ENCODE results near the gene MINDY4.
"Not testable (repeated sequence)": the region's sequence is repeated elsewhere in the genome, so short reads cannot be mapped to it uniquely, and the experiment has no call there.

The MINDY4 gene

DNA sequence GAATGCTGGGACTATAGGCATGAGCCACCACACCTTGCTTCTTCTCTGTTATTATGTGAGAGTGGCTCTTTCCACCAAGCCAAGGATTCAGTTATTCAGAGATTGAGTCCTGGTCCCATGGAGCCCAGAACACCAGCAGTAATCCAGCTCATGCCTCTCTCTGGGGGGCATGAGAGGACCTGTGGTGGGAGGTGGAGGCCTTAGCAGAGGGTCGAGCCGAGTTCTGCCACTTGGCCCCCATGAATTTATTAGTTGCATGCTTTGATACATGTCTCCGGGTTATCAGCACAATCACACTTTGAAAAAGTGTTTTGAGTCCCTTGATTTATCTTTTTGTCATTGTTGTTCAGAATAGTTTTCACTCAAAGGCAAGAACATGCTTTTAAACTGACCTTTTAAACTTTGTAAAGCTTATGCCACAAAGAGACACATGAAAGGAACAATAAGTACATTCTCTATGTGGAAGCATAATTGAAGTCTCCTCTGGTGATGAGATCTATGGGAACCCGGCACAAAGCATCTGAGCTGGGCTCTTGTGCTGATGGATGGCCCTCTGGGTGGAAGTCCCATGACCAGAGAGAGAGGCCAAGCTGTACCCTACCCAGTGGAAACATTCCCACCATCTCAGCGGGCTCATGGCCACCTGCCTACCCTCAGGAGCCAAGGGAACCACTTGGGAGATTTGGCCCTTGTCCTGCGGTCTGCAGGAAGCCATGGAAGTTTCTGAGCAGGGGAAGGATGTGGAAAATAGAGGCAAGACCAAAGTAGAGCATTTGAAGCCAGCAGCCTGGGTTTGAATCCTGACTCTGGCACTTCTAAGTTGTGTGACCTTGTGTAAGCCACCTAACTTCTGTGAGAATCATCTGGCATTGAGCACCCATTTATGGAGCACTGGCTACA is 53.9 kb downstream of the MINDY4 start:
- no peak overlapping the region for H3K4me3 Mint-ChIP-seq

DNA sequence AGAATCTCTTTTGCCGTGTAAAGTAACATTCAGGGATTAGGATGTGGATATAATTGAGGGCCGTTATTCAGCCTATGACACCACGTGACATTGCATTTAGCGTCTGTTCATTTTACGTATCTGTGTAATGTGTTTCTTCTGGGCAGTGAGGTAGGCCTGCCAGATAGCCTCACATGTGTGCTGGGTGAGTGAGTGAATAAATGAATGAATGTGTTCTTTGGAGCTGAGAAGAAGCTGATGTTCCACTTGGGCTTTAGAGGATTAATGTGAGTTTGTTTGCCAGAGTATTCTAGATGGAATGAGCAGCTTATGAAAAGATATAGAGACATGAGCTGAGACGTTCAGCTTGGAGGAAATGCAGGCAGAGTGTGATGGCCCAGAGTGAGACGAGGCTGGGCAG is 55.0 kb downstream of the MINDY4 start:
- H3K27me3 Mint-ChIP-seq: peaks cover 20% of the 10 kb centered on the region
- no peak overlapping the region for H3K27ac Mint-ChIP-seq
- no peak for ATAC-seq
- H3K36me3 Mint-ChIP-seq: peaks cover 18% of the 10 kb centered on the region
- H3K4me3 Mint-ChIP-seq: no peak overlapping the region
- H3K9me3 Mint-ChIP-seq: peaks cover 8% of the 10 kb centered on the region
- H3K4me1 Mint-ChIP-seq: no peaks in the 10 kb centered on the region

More for the DNA sequence above, 53.9 kb downstream of the MINDY4 start:
- H3K4me1 Mint-ChIP-seq: no peaks in the 10 kb centered on the region
- ATAC-seq: no peak
- H3K9me3 Mint-ChIP-seq: peaks cover 3% of the 10 kb centered on the region
- H3K27ac Mint-ChIP-seq: no peak overlapping the region
- peaks cover 20% of the 10 kb centered on the region for H3K27me3 Mint-ChIP-seq
- peaks cover 9% of the 10 kb centered on the region for H3K36me3 Mint-ChIP-seq

DNA sequence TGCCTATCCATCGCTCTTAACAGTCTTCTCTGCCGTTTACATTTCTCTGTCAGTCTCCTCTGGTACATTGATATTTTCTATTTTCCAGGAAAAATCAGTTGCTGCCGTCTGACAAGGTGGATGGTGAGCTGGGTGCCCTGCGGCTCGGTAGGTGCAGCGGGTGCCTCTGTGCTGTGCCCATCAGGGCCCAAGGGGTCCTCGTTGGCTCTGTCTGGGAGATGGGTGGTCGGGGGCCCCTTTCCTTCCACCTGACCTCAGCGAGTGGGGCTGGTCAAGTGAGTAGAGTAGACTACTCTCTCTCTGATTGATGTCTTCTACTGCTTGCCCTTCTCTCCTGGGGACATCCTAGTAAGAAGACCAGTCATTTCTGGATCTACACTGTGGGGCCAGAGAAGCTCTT is 57.4 kb downstream of the MINDY4 start:
- Mint-ChIP-seq H3K27ac (no peak overlapping the region), H3K36me3 (peaks cover 35% of the 10 kb centered on the region), H3K4me1 (no peaks in the 10 kb centered on the region), H3K9me3 (peaks cover 17% of the 10 kb centered on the region), H3K4me3 (no peak overlapping the region), H3K27me3 (peaks cover 13% of the 10 kb centered on the region)
- ATAC-seq: no peak

DNA sequence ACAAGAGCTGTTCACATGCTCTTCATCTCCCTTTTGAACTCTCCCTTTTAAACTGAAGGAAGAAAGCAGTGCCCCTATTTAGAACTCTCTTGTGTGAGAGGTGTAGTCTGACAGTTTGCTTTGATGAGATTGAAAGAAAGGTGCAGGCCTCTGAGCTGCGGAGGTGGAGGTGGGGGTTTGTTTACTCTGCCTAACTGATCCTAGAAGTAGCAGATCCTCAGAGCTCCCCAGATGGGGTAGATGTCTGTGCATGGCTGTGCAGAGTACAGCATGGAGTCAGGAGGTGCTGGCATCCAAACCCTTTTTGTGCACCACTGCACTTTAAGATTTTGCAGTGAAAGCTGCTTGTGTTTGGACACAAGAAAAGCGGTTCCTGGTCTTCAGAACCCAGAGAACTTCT is 58.3 kb downstream of the MINDY4 start:
- Mint-ChIP-seq H3K27ac (no peak overlapping the region), H3K4me3 (no peak overlapping the region), H3K4me1 (no peaks in the 10 kb centered on the region), H3K36me3 (peaks cover 35% of the 10 kb centered on the region), H3K27me3 (peaks cover 9% of the 10 kb centered on the region), H3K9me3 (peaks cover 17% of the 10 kb centered on the region)
- no peak for ATAC-seq

DNA sequence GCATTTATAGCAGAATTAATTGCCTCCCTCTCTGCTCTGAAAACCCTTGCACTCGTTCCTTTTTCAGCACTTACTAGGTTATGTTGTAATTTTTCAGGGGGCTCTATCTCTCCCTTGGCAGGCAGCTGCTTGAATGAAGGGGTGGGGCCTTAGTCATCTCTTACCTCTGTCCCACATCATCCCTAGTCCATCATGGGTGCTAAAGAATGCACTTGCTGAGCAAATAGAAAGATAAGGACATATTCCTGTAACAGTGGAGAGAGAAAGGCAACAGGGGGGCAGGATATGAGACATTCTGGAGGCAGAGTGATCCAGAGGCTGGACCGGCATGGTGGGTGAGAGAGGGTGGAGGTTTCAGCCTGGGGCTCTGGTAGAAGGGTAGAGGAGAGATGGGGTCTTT is 60.0 kb downstream of the MINDY4 start:
- no peaks in the 10 kb centered on the region for H3K4me1 Mint-ChIP-seq
- ATAC-seq: no peak
- H3K27ac Mint-ChIP-seq: no peak overlapping the region
- H3K36me3 Mint-ChIP-seq: peaks cover 40% of the 10 kb centered on the region
- H3K4me3 Mint-ChIP-seq: no peak overlapping the region
- peaks cover 22% of the 10 kb centered on the region for H3K9me3 Mint-ChIP-seq
- peaks cover 9% of the 10 kb centered on the region for H3K27me3 Mint-ChIP-seq

DNA sequence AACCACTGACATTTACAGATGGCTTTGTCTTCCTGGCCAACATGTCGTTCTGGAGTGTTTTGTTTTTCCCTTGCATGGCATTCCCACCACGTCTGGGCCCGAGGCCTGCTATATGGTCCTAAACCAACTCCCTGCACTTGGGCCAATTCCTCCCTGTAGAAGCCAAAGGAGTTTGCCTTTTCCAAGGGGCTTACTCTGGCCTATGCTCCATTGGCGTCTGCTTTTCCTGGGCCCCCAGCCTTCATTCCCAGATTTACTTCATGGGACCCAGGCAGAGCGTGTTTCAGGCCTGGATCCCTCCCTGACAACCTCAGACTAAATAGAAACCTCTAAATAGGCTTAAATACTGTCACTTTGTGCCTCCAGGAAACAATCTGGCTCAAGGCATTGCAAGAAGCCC is 60.7 kb downstream of the MINDY4 start:
- Mint-ChIP-seq H3K36me3 (peaks cover 40% of the 10 kb centered on the region), H3K9me3 (peaks cover 22% of the 10 kb centered on the region), H3K27me3 (peaks cover 3% of the 10 kb centered on the region), H3K27ac (no peak overlapping the region), H3K4me3 (no peak overlapping the region), H3K4me1 (no peaks in the 10 kb centered on the region)
- no peak for ATAC-seq

DNA sequence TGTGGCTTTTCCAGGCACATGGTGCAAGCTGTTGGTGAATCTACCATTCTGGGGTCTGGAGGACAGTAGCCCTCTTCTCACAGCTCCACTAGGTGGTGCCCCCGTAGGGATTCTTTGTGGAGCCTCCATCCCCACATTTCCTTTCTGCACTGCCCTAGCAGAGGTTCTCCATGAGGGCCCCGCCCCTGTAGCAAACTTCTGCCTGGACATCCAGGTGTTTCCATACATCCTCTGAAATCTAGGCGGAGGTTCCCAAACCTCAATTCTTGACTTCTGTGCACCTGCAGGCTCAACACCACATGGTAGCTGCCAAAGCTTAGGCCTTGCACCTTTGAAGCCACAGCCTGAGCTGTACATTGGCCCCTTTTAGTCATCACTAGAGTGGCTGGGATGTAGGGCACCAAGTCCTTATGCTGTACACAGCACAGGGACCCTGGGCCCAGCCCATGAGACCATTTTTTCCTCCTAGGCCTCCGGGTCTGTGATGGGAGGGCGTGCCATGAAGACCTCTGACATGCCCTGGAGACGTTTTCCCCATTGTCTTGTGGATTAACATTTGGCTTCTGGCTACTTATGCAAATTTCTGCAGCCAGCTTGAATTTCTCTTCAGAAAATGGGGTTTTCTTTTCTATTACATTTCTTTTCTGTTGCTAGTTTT is 62.9 kb downstream of the MINDY4 start:
- Mint-ChIP-seq H3K9me3 (peaks cover 22% of the 10 kb centered on the region), H3K36me3 (peaks cover 40% of the 10 kb centered on the region)
- not testable (repeated sequence) for H3K27me3 Mint-ChIP-seq, H3K4me1 Mint-ChIP-seq, H3K4me3 Mint-ChIP-seq, H3K27ac Mint-ChIP-seq, ATAC-seq

DNA sequence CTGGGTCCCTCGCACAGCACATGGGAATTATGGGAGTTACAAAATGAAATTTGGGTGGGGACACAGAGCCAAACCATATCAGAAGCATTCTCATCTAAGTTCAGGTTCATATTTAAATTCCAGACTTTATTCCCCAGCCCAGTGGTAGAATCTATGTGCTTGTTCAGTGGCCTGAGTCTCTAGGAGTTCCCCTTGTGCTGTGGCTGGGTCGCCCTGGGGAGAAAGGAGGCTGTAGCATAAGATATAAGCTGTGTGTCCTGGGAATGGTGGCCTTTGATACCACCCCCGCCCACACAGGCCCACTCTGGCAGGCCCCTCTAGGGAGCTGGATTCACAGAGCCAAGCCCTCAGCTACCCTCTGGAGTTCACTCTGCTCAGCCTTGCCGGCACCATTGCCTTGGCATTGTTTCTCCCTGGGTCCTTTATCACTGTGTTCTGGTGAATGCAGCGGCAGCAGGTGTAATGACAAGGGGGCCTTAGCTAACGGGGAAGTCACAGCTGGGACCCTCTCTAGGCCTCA is 64.2 kb downstream of the MINDY4 start:
- no peak overlapping the region for H3K4me3 Mint-ChIP-seq
- H3K27ac Mint-ChIP-seq: no peak overlapping the region
- ATAC-seq: no peak
- H3K4me1 Mint-ChIP-seq: no peaks in the 10 kb centered on the region
- H3K27me3 Mint-ChIP-seq: no peaks in the 10 kb centered on the region
- peaks cover 19% of the 10 kb centered on the region for H3K9me3 Mint-ChIP-seq
- peaks cover 30% of the 10 kb centered on the region for H3K36me3 Mint-ChIP-seq

DNA sequence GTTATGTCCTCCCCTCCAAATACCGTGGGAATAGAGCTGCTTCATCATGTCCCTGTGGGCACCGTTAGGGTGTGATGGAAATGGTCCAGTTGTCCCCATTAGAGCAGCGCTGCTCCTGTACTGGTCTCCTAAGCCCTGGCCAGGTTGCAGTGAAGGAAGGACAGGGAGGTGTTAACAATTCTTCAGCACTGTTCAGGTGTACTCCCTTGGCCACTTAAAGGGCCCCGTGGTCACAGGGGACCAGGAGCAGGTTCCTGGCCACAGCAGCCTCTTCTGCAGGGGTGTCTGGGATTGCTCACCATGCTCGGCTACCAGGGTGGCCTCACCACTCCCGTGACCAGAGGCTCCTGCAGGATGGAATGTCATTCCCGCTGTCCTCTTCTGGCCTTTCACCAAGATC is 65.8 kb downstream of the MINDY4 start:
- Mint-ChIP-seq H3K4me3 (no peak overlapping the region), H3K27me3 (no peaks in the 10 kb centered on the region), H3K36me3 (peaks cover 16% of the 10 kb centered on the region), H3K4me1 (no peaks in the 10 kb centered on the region), H3K27ac (no peak overlapping the region), H3K9me3 (peaks cover 11% of the 10 kb centered on the region)
- no peak for ATAC-seq

DNA sequence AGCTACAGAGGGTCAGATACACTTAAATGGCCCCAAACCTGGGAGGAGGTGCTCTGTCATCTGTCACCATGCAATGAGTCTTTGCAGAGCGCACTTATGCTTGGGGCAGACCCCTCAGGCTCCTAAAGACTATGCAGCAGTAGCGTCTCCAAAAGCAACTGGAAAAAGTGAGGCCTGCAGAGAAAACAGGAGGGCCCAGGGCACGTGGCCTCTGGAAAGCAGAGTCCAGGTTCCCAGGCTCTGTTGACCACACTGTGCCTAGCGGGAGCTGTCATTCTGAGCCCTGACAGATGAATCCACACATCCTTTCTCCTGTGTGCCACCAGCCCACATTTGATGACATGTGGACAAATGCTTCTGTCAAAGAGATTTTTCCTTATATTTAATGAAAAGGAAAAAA is 66.4 kb downstream of the MINDY4 start:
- peaks cover 11% of the 10 kb centered on the region for H3K9me3 Mint-ChIP-seq
- H3K4me1 Mint-ChIP-seq: no peaks in the 10 kb centered on the region
- no peak overlapping the region for H3K27ac Mint-ChIP-seq

DNA sequence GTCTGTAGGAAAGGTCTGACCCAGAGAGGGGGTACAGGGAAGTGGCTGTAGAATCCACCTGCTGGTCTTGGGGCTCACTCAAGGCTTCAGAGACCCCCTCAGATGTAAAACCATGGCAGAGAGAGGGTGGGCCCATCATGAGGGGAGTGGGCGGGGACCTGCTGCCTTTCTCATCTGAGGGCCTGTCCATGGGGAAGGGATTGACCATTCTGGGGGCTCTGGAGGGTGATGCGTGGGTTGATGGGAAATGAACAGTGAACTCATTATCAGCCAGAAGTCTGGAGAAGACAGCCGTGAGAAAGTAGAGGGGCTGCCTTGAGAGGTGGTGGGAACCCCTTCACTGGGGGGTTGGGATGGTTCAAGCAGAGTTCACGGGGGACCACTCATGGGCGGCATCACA is 66.8 kb downstream of the MINDY4 start:
- Mint-ChIP-seq H3K9me3 (peaks cover 6% of the 10 kb centered on the region), H3K4me3 (no peak overlapping the region)

More for the DNA sequence above, 66.4 kb downstream of the MINDY4 start:
- Mint-ChIP-seq H3K27me3 (no peaks in the 10 kb centered on the region), H3K4me3 (no peak overlapping the region), H3K36me3 (peaks cover 10% of the 10 kb centered on the region)
- ATAC-seq: peak; percentile 28

DNA sequence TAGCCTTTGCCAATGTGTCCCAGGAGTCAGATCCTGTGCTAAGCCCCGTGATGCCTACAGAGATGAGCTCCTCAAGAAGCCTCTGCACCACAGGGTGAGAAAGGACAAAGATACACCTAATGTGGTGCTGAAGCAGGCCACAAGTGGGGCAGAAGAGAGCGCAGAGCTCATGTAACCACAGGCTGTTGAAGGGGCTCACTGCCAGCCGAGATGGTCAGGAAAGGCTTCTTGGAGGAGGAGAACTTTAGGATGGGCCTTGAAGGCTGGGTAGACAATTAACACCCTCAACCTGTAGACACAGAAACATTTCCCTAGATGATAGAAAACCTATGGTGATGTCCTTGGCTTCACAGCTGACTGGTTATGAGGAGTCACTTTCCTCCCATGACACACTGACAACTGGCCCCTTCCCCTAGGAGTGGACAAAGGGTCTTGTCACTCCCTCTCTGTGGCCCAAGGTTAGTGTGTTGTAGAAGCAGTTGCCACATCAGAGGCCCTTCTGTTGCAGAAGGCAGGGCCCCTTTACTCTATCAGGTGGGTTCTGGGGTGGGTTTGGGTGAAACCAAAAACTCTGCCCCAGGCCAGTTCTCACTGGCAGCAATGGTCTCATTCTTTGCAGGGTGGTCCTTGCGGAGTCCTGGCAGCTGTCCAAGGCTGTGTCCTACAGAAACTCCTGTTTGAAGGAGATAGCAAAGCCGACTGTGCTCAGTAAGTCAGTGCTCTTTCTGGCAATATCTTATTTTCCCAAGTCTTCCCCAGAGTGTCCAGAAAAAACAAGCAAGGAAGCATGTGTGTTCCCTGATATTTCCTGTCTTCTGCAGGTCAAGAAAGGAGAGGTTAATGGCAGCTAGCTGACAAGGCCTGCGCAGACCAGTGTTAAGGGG is 69.2 kb downstream of the MINDY4 start:
- Mint-ChIP-seq H3K4me3 (no peak overlapping the region), H3K36me3 (no peaks in the 10 kb centered on the region), H3K9me3 (no peaks in the 10 kb centered on the region), H3K27ac (no peak overlapping the region), H3K4me1 (no peaks in the 10 kb centered on the region), H3K27me3 (no peaks in the 10 kb centered on the region)
- no peak for ATAC-seq

More for the DNA sequence above, 66.8 kb downstream of the MINDY4 start:
- peaks cover 6% of the 10 kb centered on the region for H3K36me3 Mint-ChIP-seq
- H3K27ac Mint-ChIP-seq: no peak overlapping the region
- H3K27me3 Mint-ChIP-seq: no peaks in the 10 kb centered on the region
- no peaks in the 10 kb centered on the region for H3K4me1 Mint-ChIP-seq
- no peak for ATAC-seq

DNA sequence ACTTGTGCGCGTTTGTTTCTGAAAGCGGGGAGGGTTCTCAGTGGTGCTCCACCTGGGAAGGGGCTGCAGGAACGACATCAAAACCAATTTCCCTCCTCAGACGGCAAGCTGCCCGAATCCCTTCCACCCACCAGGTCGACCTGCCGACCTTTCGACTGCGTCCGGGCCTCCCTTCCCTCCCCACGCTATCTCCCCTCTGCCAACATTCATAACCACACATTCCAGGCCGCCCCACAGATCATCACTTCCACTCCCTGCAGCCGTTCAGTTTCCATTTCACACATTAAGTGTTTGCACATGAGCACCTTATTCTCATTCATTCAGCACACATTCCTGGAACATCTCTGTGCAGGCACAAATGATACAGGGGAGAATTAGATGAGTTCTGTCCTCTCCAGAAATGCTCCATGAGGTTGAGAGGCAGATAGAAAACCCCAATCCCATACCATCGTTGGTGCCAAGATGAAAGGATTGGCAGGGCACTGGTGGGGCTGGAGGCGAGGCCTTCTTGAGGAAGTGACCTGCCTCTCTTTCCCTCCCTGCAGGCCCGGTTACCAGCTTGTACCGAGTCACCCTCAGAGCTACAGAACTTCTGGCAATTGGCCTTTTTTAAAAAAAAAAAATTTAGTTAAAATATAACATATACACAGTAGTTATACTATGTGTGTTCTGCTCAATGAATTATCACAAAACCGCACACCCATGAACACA is 70.0 kb downstream of the MINDY4 start:
- H3K9me3 Mint-ChIP-seq: no peaks in the 10 kb centered on the region
- no peak for ATAC-seq
- H3K4me1 Mint-ChIP-seq: no peaks in the 10 kb centered on the region
- H3K4me3 Mint-ChIP-seq: no peak overlapping the region
- no peak overlapping the region for H3K27ac Mint-ChIP-seq
- H3K36me3 Mint-ChIP-seq: no peaks in the 10 kb centered on the region
- no peaks in the 10 kb centered on the region for H3K27me3 Mint-ChIP-seq

DNA sequence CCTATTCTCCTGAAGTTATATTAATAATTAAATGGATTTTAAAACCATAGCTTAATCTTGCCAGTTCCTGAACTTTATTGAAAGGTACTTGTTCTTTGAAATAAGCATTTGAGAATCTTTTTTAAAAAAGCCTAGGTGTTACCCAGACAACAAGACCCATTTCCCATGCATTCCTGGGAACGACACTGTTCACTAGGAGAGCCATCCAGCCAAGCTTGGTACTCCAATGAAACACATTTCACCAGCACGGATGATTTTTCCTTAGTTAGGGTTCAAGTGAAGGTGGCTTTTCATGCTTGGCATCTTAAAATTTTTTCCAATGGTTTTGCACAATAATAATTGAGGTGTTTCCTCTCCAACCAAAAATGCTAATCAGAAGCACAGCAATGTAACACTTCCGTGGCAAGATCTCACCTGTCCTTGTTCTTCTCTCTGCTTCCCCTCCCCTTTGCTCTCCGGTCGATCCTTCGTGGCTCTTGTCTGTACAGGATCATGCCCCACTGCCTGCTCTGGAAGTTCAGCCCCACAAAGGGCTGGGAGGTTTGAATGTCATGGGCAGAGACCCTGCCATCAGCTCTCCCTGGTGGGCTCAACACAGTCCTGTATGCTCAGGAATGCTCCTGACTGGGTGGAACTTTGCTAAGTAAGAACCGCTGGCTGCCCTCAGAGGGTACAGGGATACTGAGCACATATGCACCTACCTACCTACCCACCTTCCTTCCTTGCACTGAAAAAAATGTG is 70.8 kb downstream of the MINDY4 start:
- no peak overlapping the region for H3K4me3 Mint-ChIP-seq
- H3K36me3 Mint-ChIP-seq: no peaks in the 10 kb centered on the region
- no peak overlapping the region for H3K27ac Mint-ChIP-seq
- H3K27me3 Mint-ChIP-seq: no peaks in the 10 kb centered on the region
- H3K9me3 Mint-ChIP-seq: no peaks in the 10 kb centered on the region
- no peak for ATAC-seq
- no peaks in the 10 kb centered on the region for H3K4me1 Mint-ChIP-seq

Data from stimulated activated memory B cell treated with anti-CD40 and anti-IgM and Interleukin-4, amounts not matched to agents 10 μg/mL and 1 μg/mL and 100 μg/mL, for 72 hours (primary cell).